NCI-H1092 (cell line): Measurements from ENCODE around the gene INTS11.
A peak's percentile ranks its signal among the peaks of the same experiment; 100 is the strongest.

Experiments used
- DNase-seq: peaks from one replicate; lab custom pipeline; 2025; lab: John Stamatoyannopoulos, UW

The INTS11 gene

GRCh38 chr1:1299686-1300351 lies 24.6 kb downstream of the INTS11 start:
- DNase-seq: no peak

- DNase-seq: no peak
Observed at GRCh38 chr1:1298861-1299685, 25.4 kb downstream of the INTS11 start.

GRCh38 chr1:1297802-1298424 lies 26.5 kb downstream of the INTS11 start:
- DNase-seq: no peak

- no peak for DNase-seq
Observed at GRCh38 chr1:1296070-1297061, 28.1 kb downstream of the INTS11 start.

- no peak for DNase-seq
Observed at GRCh38 chr1:1295154-1295923, 29.1 kb downstream of the INTS11 start.

GRCh38 chr1:1294250-1294890 lies 30.1 kb downstream of the INTS11 start:
- DNase-seq: no peak

GRCh38 chr1:1293263-1294249 lies 30.9 kb downstream of the INTS11 start:
- DNase-seq: no peak

- no peak for DNase-seq
Observed at GRCh38 chr1:1292851-1293250, 31.6 kb downstream of the INTS11 start.

- DNase-seq: no peak
Observed at GRCh38 chr1:1292442-1292779, 32.0 kb downstream of the INTS11 start.

- DNase-seq: peak; percentile 38
Observed at GRCh38 chr1:1291548-1292441, 32.7 kb downstream of the INTS11 start.

- DNase-seq: no peak
Observed at GRCh38 chr1:1291023-1291528, 33.4 kb downstream of the INTS11 start.

GRCh38 chr1:1290238-1290731 lies 34.2 kb downstream of the INTS11 start:
- no peak for DNase-seq

- no peak for DNase-seq
Observed at GRCh38 chr1:1287288-1288110, 37.0 kb downstream of the INTS11 start.

GRCh38 chr1:1286313-1287261 lies 37.9 kb downstream of the INTS11 start:
- no peak for DNase-seq

- no peak for DNase-seq
Observed at GRCh38 chr1:1285611-1286311, 38.7 kb downstream of the INTS11 start.
